Astrocyte (in vitro differentiated cells and primary cell): ENCODE measurements around the gene PEX26. TPM values are rescaled to one million over a fixed set of nuclear protein-coding genes. Genes with fewer than 3 reads are reported as not detected.

ENCODE experiments used
- DNase-seq: peaks from one replicate; pipeline ENCODE4 v3.0.0-alpha.2; 2010; ENCODE audit warnings: low read depth
- FAIRE-seq: peaks from 2 replicates; lab custom pipeline; 2011; peaks lifted over from hg19 to GRCh38; lab: Jason Lieb, UNC
- H2AFZ ChIP-seq: 2 replicates; pipeline ENCODE4 v1.6.0; 2012; ENCODE audit warnings: low read depth, low read length, inconsistent platforms
- H3K27ac ChIP-seq: 2 replicates; pipeline ENCODE4 v1.5.1; 2011; ENCODE audit warnings: low read depth, low read length, inconsistent platforms
- H3K27me3 ChIP-seq: 2 replicates; pipeline ENCODE4 v1.6.0; 2011; ENCODE audit warnings: low read length, inconsistent platforms; ENCODE audit not compliant: insufficient read depth
- H3K36me3 ChIP-seq: 2 replicates; pipeline ENCODE4 v1.5.1; 2011; ENCODE audit warnings: low read length, inconsistent platforms; ENCODE audit not compliant: insufficient read depth
- H3K4me1 ChIP-seq: 2 replicates; pipeline ENCODE4 v1.5.1; 2011; ENCODE audit warnings: low read length, inconsistent platforms; ENCODE audit not compliant: insufficient read depth
- H3K4me2 ChIP-seq: 2 replicates; pipeline ENCODE4 v1.6.0; 2012; ENCODE audit warnings: low read length, inconsistent platforms
- H3K4me3 ChIP-seq: 2 replicates; pipeline ENCODE4 v1.5.1; 2011; ENCODE audit warnings: low read depth, mild to moderate bottlenecking, low read length, inconsistent platforms; ENCODE audit not compliant: insufficient read depth
- H3K79me2 ChIP-seq: 2 replicates; pipeline ENCODE4 v1.6.0; 2012; ENCODE audit warnings: mild to moderate bottlenecking, low read length, inconsistent platforms; ENCODE audit not compliant: insufficient read depth
- H3K9ac ChIP-seq: 2 replicates; pipeline ENCODE4 v1.6.0; 2012; ENCODE audit warnings: mild to moderate bottlenecking, low read length, inconsistent platforms
- H3K9me3 ChIP-seq: 2 replicates; pipeline ENCODE4 v1.5.1; 2012; ENCODE audit warnings: low read depth, mild to moderate bottlenecking, low read length, inconsistent platforms; ENCODE audit not compliant: insufficient read depth
- H4K20me1 ChIP-seq: 2 replicates; pipeline ENCODE4 v1.6.0; 2012; ENCODE audit warnings: low read length, inconsistent platforms; ENCODE audit not compliant: insufficient read depth
- H3K27ac Mint-ChIP-seq: one replicate; pipeline ENCODE4 v1.8.0; 2021; ENCODE audit warnings: mild to moderate bottlenecking, mixed read lengths; ENCODE audit not compliant: unreplicated experiment
- H3K27me3 Mint-ChIP-seq: one replicate; pipeline ENCODE4 v1.8.0; 2021; ENCODE audit warnings: low read depth, mixed read lengths; ENCODE audit not compliant: unreplicated experiment
- H3K36me3 Mint-ChIP-seq: one replicate; pipeline ENCODE4 v1.8.0; 2021; ENCODE audit warnings: low read depth, mixed read lengths; ENCODE audit not compliant: unreplicated experiment
- H3K4me1 Mint-ChIP-seq: one replicate; pipeline ENCODE4 v1.8.0; 2021; ENCODE audit warnings: low read depth, mixed read lengths; ENCODE audit not compliant: unreplicated experiment
- H3K4me3 Mint-ChIP-seq: one replicate; pipeline ENCODE4 v1.8.0; 2021; ENCODE audit warnings: mild to moderate bottlenecking, moderate library complexity, mixed read lengths; ENCODE audit not compliant: unreplicated experiment
- H3K9me3 Mint-ChIP-seq: one replicate; pipeline ENCODE4 v1.8.0; 2021; ENCODE audit warnings: mild to moderate bottlenecking, mixed read lengths; ENCODE audit not compliant: unreplicated experiment
- EZH2 ChIP-seq: IDR thresholded peaks from 2 replicates; pipeline ENCODE4 v1.6.1; 2012; ENCODE audit warnings: mild to moderate bottlenecking, low read length, inconsistent platforms; ENCODE audit not compliant: insufficient read depth
- total RNA-seq: library from RNA; stranded (reverse); gene quantifications from 2 replicates; pipeline ENCODE4 v1.2.1, GENCODE V29; 2021
- TF ChIP-seq, protein P1 (sequence below): IDR thresholded peaks from 2 replicates; pipeline ENCODE4 v1.5.1; 2011; ENCODE audit warnings: low read depth, mild to moderate bottlenecking, inconsistent platforms, low read length, moderate library complexity; ENCODE audit not compliant: insufficient read depth

PEX26 gene
- total RNA-seq, 1 donor from 2014 or later = 41.9 TPM

GRCh38 chr22:18068381-18068988 is 9.3 kb upstream of the PEX26 start:
- no peak overlapping the region for H3K9ac ChIP-seq
- H3K27ac Mint-ChIP-seq = peak overlapping the region; percentile 88
- no peaks in the 10 kb centered on the region for H3K9me3 ChIP-seq
- peaks cover 3% of the 10 kb centered on the region for H3K36me3 Mint-ChIP-seq
- H3K4me1 Mint-ChIP-seq = peaks cover 31% of the 10 kb centered on the region
- DNase-seq (peak; percentile 44), FAIRE-seq (peak; percentile 74)
- no peaks in the 10 kb centered on the region for H4K20me1 ChIP-seq
- no peaks in the 10 kb centered on the region for H3K9me3 Mint-ChIP-seq
- no peaks in the 10 kb centered on the region for H3K36me3 ChIP-seq
- H3K4me3 ChIP-seq = no peak overlapping the region
- H3K27me3 Mint-ChIP-seq = peaks cover 5% of the 10 kb centered on the region
- H3K27ac ChIP-seq = no peak overlapping the region
- no peak overlapping the region for H3K4me2 ChIP-seq
- peak overlapping the region; percentile 32 for H2AFZ ChIP-seq
- H3K27me3 ChIP-seq = no peaks in the 10 kb centered on the region
- peak overlapping the region; percentile 6 for H3K4me3 Mint-ChIP-seq
- no peak for TF ChIP-seq EZH2
- H3K4me1 ChIP-seq = peaks cover 13% of the 10 kb centered on the region
- no peaks in the 10 kb centered on the region for H3K79me2 ChIP-seq

DNA sequence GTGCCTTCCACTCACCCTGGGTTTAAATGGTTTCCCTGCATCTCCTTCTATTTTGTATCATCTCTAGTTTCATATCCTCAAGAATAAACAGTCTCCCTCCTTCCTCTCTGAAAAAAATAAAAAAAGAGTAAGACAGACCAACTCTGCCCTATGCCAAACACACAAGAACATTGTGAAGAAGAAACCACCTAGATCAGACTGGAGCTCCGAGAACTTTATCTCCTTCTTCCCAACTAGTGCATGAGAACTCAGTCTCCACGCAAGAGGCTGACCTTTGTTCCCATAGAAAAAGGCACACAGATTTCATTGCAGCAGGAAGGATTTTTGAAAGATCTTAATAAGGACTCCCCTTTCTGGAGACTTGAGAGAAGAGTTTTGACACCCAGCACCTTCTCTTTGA is 8.7 kb upstream of the PEX26 start:
- FAIRE-seq = no peak
- H3K4me1 ChIP-seq = peaks cover 12% of the 10 kb centered on the region
- no peaks in the 10 kb centered on the region for H3K79me2 ChIP-seq
- no peak overlapping the region for H3K27ac ChIP-seq
- Mint-ChIP-seq H3K4me1 (peaks cover 30% of the 10 kb centered on the region), H3K27ac (peak overlapping the region; percentile 83), H3K9me3 (no peaks in the 10 kb centered on the region), H3K27me3 (peaks cover 5% of the 10 kb centered on the region), H3K36me3 (peaks cover 3% of the 10 kb centered on the region), H3K4me3 (peak overlapping the region; percentile 28)
- DNase-seq = no peak
- H3K4me2 ChIP-seq = no peak overlapping the region
- no peaks in the 10 kb centered on the region for H4K20me1 ChIP-seq
- H2AFZ ChIP-seq = no peak overlapping the region
- no peaks in the 10 kb centered on the region for H3K9me3 ChIP-seq
- TF ChIP-seq, protein P1, sequence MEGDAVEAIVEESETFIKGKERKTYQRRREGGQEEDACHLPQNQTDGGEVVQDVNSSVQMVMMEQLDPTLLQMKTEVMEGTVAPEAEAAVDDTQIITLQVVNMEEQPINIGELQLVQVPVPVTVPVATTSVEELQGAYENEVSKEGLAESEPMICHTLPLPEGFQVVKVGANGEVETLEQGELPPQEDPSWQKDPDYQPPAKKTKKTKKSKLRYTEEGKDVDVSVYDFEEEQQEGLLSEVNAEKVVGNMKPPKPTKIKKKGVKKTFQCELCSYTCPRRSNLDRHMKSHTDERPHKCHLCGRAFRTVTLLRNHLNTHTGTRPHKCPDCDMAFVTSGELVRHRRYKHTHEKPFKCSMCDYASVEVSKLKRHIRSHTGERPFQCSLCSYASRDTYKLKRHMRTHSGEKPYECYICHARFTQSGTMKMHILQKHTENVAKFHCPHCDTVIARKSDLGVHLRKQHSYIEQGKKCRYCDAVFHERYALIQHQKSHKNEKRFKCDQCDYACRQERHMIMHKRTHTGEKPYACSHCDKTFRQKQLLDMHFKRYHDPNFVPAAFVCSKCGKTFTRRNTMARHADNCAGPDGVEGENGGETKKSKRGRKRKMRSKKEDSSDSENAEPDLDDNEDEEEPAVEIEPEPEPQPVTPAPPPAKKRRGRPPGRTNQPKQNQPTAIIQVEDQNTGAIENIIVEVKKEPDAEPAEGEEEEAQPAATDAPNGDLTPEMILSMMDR = no peak
- TF ChIP-seq EZH2 = no peak
- no peaks in the 10 kb centered on the region for H3K36me3 ChIP-seq
- no peak overlapping the region for H3K4me3 ChIP-seq
- H3K9ac ChIP-seq = no peak overlapping the region
- no peaks in the 10 kb centered on the region for H3K27me3 ChIP-seq

DNA sequence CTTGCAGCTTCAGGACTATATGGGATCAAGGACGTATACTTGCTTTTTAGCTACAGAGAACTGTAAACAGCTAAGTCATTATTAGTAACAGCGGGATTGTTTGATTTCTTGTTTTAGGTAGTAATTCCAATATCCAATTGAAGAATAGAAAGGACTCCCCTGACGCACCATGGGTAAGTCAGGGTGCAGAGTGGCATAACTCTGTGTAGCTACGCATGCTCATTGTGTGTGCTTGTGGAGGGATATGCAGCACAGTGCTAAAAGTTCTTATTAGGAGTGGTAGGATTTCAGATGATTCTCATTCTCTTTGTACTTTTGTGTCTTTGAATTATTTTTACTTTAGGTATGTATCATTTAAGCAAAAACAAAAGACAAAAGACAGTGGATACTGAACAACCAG is 7.7 kb upstream of the PEX26 start:
- no peak overlapping the region for H3K27ac Mint-ChIP-seq
- H3K4me3 Mint-ChIP-seq = no peak overlapping the region
- FAIRE-seq = no peak
- no peak overlapping the region for H2AFZ ChIP-seq
- H3K36me3 Mint-ChIP-seq = peaks cover 3% of the 10 kb centered on the region
- H3K4me1 Mint-ChIP-seq = peaks cover 29% of the 10 kb centered on the region
- DNase-seq = no peak
- H4K20me1 ChIP-seq = no peaks in the 10 kb centered on the region
- H3K9me3 Mint-ChIP-seq = no peaks in the 10 kb centered on the region
- H3K27me3 ChIP-seq = no peaks in the 10 kb centered on the region
- H3K9ac ChIP-seq = no peak overlapping the region
- H3K27ac ChIP-seq = no peak overlapping the region
- TF ChIP-seq, protein P1 = no peak
- TF ChIP-seq EZH2 = no peak
- peaks cover 5% of the 10 kb centered on the region for H3K27me3 Mint-ChIP-seq
- H3K9me3 ChIP-seq = no peaks in the 10 kb centered on the region
- no peak overlapping the region for H3K4me3 ChIP-seq
- H3K36me3 ChIP-seq = no peaks in the 10 kb centered on the region
- no peak overlapping the region for H3K4me2 ChIP-seq
- H3K79me2 ChIP-seq = no peaks in the 10 kb centered on the region
- H3K4me1 ChIP-seq = peaks cover 12% of the 10 kb centered on the region
